Choroid plexus epithelial cell (primary cell): Measurements from ENCODE around the gene PRAMEF6.
"Not testable (repeated sequence)": the region's sequence is repeated elsewhere in the genome, so short reads cannot be mapped to it uniquely, and the experiment has no call there.

Experiments used
- DNase-seq: peaks from one replicate; pipeline ENCODE4 v3.0.0-alpha.2; 2010; ENCODE audit warnings: low read depth
- H3K4me3 ChIP-seq: 2 replicates; pipeline ENCODE4 v1.5.1; 2011; ENCODE audit warnings: low read depth, mild to moderate bottlenecking, control low read depth, low read length, moderate library complexity

PRAMEF6 gene

DNA sequence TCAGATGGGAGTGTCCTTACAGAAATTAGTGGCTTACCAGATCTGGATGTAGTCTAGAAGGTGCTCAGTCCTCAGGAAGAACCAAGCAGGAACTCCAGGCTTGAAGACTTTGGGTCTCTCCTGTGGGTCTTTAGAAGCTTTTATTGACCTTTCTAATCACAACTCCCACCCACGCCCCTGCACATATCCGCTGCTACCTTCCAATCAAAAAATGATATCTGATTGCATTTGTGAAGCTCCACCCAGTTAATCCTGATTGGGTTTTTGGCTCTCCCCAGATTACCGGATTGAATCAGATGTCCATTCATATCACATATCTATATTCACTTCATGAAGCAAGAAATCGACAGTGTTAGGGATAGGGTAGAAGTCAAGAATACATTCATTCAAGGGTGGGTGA is at the start of gene PRAMEF6:
Gene PRAMEF6 (minus strand): TSS at position 101 of the 400 bp plus-strand sequence. CDS start 5,062 bp downstream, outside the sequence.
- not testable (repeated sequence) for DNase-seq, H3K4me3 ChIP-seq

DNA sequence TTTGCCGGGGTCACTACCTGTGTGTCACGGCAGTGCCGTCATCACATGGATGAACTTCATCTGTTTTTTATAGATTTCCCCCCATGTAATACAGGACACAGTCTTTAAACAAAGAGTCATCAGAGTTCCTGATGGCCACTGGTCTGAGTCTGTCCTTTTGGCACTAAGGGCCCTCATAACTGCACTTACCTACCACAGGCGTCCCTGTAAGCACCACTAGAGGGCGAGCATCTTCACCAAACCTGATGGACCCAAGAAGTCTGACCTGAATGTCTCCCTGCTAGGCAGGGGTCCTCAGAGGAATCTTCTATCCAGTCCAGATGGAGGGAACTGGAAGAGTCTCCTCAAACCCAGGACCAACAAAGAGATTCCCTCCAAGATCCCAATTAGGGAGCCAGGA is 23.0 kb downstream of the PRAMEF6 start:
- not testable (repeated sequence) for H3K4me3 ChIP-seq, DNase-seq

DNA sequence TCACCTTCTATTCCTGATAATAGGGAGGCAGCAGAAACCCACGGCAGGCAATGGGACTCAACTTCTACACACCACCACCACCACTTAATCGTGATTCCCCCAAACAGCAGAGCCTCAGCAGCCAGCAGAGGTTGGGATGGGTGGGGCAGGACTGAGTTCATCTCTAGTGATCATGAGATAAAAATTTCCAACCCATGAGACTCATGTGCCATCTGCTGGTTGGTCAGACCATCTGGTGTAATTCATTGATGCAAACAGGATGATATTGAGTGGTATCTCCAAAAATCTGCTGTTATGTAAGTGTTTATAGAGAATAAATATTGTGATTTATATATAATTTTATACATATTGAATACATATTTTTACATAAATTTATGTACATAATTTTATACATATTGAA is 25.6 kb downstream of the PRAMEF6 start:
- DNase-seq: not testable (repeated sequence)

DNA sequence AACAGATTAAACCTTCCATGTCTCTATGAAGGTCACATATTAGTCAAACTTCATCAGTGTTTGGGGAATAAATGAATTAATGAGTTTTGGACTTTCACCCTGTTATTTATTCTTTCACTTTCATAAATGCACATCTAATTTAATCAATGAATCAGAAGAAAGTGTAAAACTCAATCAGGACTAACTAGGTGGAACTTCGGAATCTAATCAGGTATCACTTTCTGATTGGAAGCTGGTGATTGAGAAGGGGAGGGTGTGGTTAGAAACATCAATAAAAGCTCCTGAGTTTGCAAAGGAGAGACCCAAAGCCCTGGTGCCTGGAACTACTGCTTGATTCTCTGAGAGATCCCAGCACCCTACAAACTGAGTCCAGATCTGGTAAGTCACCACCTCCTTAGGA is 31.1 kb downstream of the PRAMEF6 start, which contains the start of gene PRAMEF7:
Gene PRAMEF7 (plus strand): TSS at position 301 of the 400 bp plus-strand sequence. CDS start 1,083 bp downstream, outside the sequence.
- not testable (repeated sequence) for H3K4me3 ChIP-seq, DNase-seq

More for the DNA sequence above, 25.6 kb downstream of the PRAMEF6 start:
- H3K4me3 ChIP-seq: not testable (repeated sequence)

DNA sequence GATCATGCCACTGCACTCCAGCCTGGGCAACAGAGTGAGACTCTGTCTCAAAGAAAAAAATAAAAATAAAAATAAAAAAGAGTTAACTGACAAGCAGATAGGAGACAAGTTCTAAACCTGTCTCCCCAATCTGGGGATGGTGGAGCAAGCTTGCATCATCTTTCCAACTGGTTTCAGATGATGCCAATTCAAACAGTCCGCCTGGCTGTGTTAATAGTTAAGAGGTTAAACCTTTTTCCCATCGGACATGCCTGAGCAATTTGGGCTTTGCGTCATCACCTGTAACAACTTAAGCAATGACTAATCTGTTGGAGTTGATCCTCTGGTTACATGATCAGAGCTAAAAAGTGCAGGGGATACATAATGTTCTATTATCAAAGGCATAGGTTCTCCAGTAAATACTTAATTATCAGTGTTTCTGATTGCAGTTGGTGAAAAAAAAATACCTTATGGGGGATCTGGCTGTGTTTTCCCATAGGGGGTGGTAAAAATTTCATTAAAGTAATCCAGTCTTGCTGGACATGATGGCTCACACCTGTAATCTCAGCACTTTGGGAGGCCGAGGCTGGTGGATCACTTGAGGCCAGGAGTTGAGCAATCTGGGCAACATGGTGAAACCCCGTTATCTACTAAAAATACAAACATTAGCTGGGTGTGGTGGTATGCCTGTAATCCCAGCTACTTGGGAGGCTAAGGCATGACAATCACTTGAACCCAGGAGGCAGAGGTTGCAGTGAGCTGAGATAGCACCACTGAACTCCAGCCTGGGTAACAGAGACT is 43.4 kb downstream of the PRAMEF6 start:
- not testable (repeated sequence) for H3K4me3 ChIP-seq, DNase-seq

DNA sequence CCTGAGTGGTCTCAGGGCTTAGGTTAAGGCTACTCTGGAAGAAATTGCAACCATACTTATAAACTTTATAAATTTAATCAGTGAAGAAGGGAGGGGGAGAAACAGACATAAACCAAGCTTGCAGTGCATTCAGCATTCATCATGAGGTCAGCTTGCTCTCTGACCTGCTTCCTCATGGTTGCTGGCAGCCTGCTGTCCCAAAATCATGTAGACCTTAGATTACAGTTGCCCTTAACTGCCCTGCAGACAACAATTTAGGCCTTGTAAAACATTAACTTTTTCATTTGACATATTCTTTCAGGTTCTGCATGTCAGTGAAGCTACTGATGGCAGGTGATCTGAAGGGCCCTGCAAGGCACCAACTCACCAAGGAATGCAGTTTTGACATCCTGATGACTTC is 48.2 kb downstream of the PRAMEF6 start:
- DNase-seq, H3K4me3 ChIP-seq: not testable (repeated sequence)

DNA sequence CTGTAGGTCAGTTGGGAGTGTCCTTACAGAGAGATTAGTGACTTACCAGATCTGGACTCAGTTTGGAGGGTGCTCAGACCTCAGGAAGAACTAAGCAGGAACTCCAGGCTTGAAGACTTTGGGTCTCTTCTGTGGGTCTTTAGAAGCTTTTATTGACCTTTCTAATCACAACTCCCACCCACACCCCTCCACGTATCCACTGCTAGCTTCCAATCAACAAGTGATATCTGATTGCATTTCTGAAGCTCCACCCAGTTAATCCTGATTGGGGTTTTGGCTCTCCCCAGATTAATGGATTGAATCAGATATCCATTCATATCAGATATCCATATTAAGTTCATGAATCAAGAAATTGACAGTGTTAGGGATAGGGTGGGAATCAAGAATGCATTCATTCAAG is 49.2 kb downstream of the PRAMEF6 start, which contains the start of gene PRAMEF10:
Gene PRAMEF10 (minus strand): TSS at position 101 of the 400 bp plus-strand sequence. CDS start 2,423 bp downstream, outside the sequence.
- not testable (repeated sequence) for DNase-seq, H3K4me3 ChIP-seq
